ENCODE measurements around the gene KDM2B.

- no peak for TF ChIP-seq GATA3 (IDR thresholded peaks at IDR 0.05; ENCODE audit: low read depth, low read length)
- TF ChIP-seq GATA2 (IDR thresholded peaks at IDR 0.05; ENCODE audit: low read depth, low read length): no peak
Observed at GRCh38 chr12:121537814-121538698, 42.8 kb downstream of the KDM2B start.

Data from SH-SY5Y (cell line).